GM23338 (cell line): Measurements from ENCODE around the gene SPATA31C1. TPM values are rescaled to one million over a fixed set of nuclear protein-coding genes. Genes with fewer than 3 reads are reported as not detected.

ENCODE experiments used
- ATAC-seq: fragments of 200-7000 bp; cut with Tn5 transposase; 3 replicates; pipeline ENCODE4 v1.9.1; 2020
- DNase-seq: peaks from one replicate; pipeline ENCODE4 v3.0.0-alpha.2; 2015; ENCODE audit warnings: low spot score
- H2AFZ ChIP-seq: fragments of 200-600 bp; sonication (generic); 2 replicates; pipeline ENCODE4 v1.8.0; 2016; ENCODE audit warnings: antibody characterized with exemption, mild to moderate bottlenecking, moderate library complexity
- H3F3A ChIP-seq: fragments of 200-600 bp; sonication (generic); replicated peaks from 2 replicates; pipeline ENCODE4 v1.8.0; 2017; ENCODE audit warnings: antibody characterized with exemption, mixed run types, low read depth
- H3K27ac ChIP-seq: fragments of 200-600 bp; sonication (generic); 2 replicates; pipeline ENCODE4 v1.6.1; 2016; ENCODE audit warnings: low read depth
- H3K27me3 ChIP-seq: fragments of 200-600 bp; sonication (generic); 2 replicates; pipeline ENCODE4 v1.8.0; 2016; ENCODE audit warnings: mild to moderate bottlenecking, mixed run types, moderate library complexity; ENCODE audit not compliant: insufficient read depth
- H3K36me3 ChIP-seq: fragments of 200-600 bp; sonication (generic); 2 replicates; pipeline ENCODE4 v1.8.0; 2016; ENCODE audit warnings: mild to moderate bottlenecking; ENCODE audit not compliant: insufficient read depth
- H3K4me1 ChIP-seq: fragments of 200-600 bp; sonication (generic); 2 replicates; pipeline ENCODE4 v1.8.0; 2016; ENCODE audit warnings: mild to moderate bottlenecking, moderate library complexity; ENCODE audit not compliant: insufficient read depth
- H3K4me2 ChIP-seq: fragments of 200-600 bp; sonication (generic); 2 replicates; pipeline ENCODE4 v1.7.1; 2017; ENCODE audit warnings: mixed run types
- H3K4me3 ChIP-seq: fragments of 200-600 bp; sonication (generic); 2 replicates; pipeline ENCODE4 v1.6.1; 2016; ENCODE audit warnings: mixed run types
- H3K79me2 ChIP-seq: fragments of 200-600 bp; sonication (generic); replicated peaks from 2 replicates; pipeline ENCODE4 v1.8.0; 2017; ENCODE audit warnings: mild to moderate bottlenecking; ENCODE audit not compliant: insufficient read depth
- H3K9me2 ChIP-seq: fragments of 200-600 bp; sonication (generic); 2 replicates; pipeline ENCODE4 v1.8.0; 2017; ENCODE audit not compliant: insufficient read depth
- H4K20me1 ChIP-seq: fragments of 200-600 bp; sonication (generic); replicated peaks from 2 replicates; pipeline ENCODE4 v1.8.0; 2017; ENCODE audit warnings: mild to moderate bottlenecking; ENCODE audit not compliant: insufficient read depth
- H3K27ac Mint-ChIP-seq: 2 replicates; pipeline ENCODE4 v1.8.0; 2020; ENCODE audit warnings: inconsistent platforms, mild to moderate bottlenecking, moderate library complexity, mixed read lengths
- H3K27me3 Mint-ChIP-seq: 3 replicates; pipeline ENCODE4 v1.8.0; 2022; ENCODE audit warnings: low read depth, mild to moderate bottlenecking, moderate library complexity, mixed read lengths, inconsistent platforms; ENCODE audit not compliant: insufficient read depth, poor library complexity
- H3K36me3 Mint-ChIP-seq: 3 replicates; pipeline ENCODE4 v1.8.0; 2021; ENCODE audit warnings: low read depth, mild to moderate bottlenecking, inconsistent platforms, moderate library complexity, mixed read lengths
- H3K4me1 Mint-ChIP-seq: 3 replicates; pipeline ENCODE4 v1.8.0; 2020; ENCODE audit warnings: mild to moderate bottlenecking, inconsistent platforms, mixed read lengths
- H3K4me3 Mint-ChIP-seq: 3 replicates; pipeline ENCODE4 v1.8.0; 2021; ENCODE audit warnings: moderate library complexity, mild to moderate bottlenecking, inconsistent platforms, mixed read lengths
- H3K9me3 Mint-ChIP-seq: 3 replicates; pipeline ENCODE4 v1.8.0; 2020; ENCODE audit warnings: moderate library complexity, mild to moderate bottlenecking, inconsistent platforms, mixed read lengths
- CTCF ChIP-seq, 2 experiments: fragments of 200-600 bp in 1 of 2; sonication (generic) in 1 of 2; conservative IDR thresholded peaks; 2 replicates each; pipeline versions ENCODE4 v1.5.1 to v1.6.1; 2016 to 2017; ENCODE audit warnings: antibody characterized with exemption in 2 of 2, low read depth in 2 of 2, mild to moderate bottlenecking in 2 of 2, moderate library complexity in 1 of 2
- EZH2 ChIP-seq: fragments of 200-600 bp; sonication (generic); IDR thresholded peaks from one replicate; pipeline ENCODE4 v1.8.0; 2017; ENCODE audit warnings: antibody characterized with exemption, mild to moderate bottlenecking, low read depth; ENCODE audit not compliant: unreplicated experiment
- EZH2phosphoT487 ChIP-seq: fragments of 200-600 bp; sonication (generic); IDR thresholded peaks from one replicate; pipeline ENCODE4 v1.8.1; 2018; ENCODE audit warnings: antibody characterized with exemption; ENCODE audit not compliant: unreplicated experiment
- NANOG ChIP-seq: IDR thresholded peaks from 2 replicates; pipeline ENCODE4 v1.6.1; 2016; ENCODE audit warnings: antibody characterized with exemption, borderline replicate concordance
- POLR2AphosphoS5 ChIP-seq: IDR thresholded peaks from 2 replicates; pipeline ENCODE4 v1.6.1; 2016; ENCODE audit warnings: antibody characterized with exemption, low read depth
- REST ChIP-seq: IDR thresholded peaks from one replicate; pipeline ENCODE4 v1.6.1; 2018; ENCODE audit warnings: antibody characterized with exemption; ENCODE audit not compliant: unreplicated experiment
- STAT1 ChIP-seq: IDR thresholded peaks from one replicate; pipeline ENCODE4 v1.6.1; 2016; ENCODE audit warnings: antibody characterized with exemption; ENCODE audit not compliant: unreplicated experiment
- ZNF114 ChIP-seq: fragments of 250-450 bp; sonication (Bioruptor Pico); IDR thresholded peaks from 2 replicates; pipeline ENCODE4 v1.5.0; 2020; ENCODE audit warnings: mild to moderate bottlenecking, moderate library complexity
- ZNF331 ChIP-seq: fragments of 250-450 bp; sonication (Bioruptor Pico); IDR thresholded peaks from 2 replicates; pipeline ENCODE4 v1.5.0; 2020; ENCODE audit warnings: low read depth, mild to moderate bottlenecking, moderate library complexity
- ZNF462 ChIP-seq: fragments of 250-450 bp; sonication (Bioruptor Pico); IDR thresholded peaks from 2 replicates; pipeline ENCODE4 v1.5.0; 2020; ENCODE audit warnings: mild to moderate bottlenecking, moderate library complexity
- polyA plus RNA-seq: library from polyadenylated mRNA; unstranded; fragments of >200 nt; fragmentation: Nextera tagmentation; extraction: Ambion mirVana; gene quantifications from 2 replicates; pipeline ENCODE4 v1.2.1, GENCODE V29; 2016
- total RNA-seq: library from RNA; depleted of rRNA; stranded (reverse); fragments of >200 nt; shearing (Covaris generic); gene quantifications from 2 replicates; pipeline ENCODE4 v1.2.3, GENCODE V29; 2014

SPATA31C1 gene
- total and polyA plus RNA-seq, 2 experiments from 2014 or later: not detected

GRCh38 chr9:87886210-87886932 is 31.4 kb upstream of the SPATA31C1 start:
- H3K9me2 ChIP-seq: no peaks in the 10 kb centered on the region
- H3F3A ChIP-seq: no peaks in the 10 kb centered on the region
- no peaks in the 10 kb centered on the region for H3K36me3 ChIP-seq
- no peaks in the 10 kb centered on the region for H3K27me3 ChIP-seq
- H3K4me3 Mint-ChIP-seq: no peak overlapping the region
- no peak overlapping the region for H3K4me2 ChIP-seq
- H3K27me3 Mint-ChIP-seq: peaks cover 7% of the 10 kb centered on the region
- no peaks in the 10 kb centered on the region for H3K79me2 ChIP-seq
- DNase-seq (no peak), ATAC-seq (no peak)
- peaks cover 3% of the 10 kb centered on the region for H3K4me1 Mint-ChIP-seq
- H3K36me3 Mint-ChIP-seq: no peaks in the 10 kb centered on the region; the same call in 2 of the 3 replicates
- TF ChIP-seq ZNF114 (CRISPR knock-in tag) (no peak), EZH2phosphoT487 (no peak), CTCF (conservative IDR thresholded peaks at IDR 0.05; ENCODE audit: low read depth in 2 of 2) (no peak), REST (no peak), STAT1 (no peak), POLR2AphosphoS5 (no peak), NANOG (no peak), EZH2 (no peak), ZNF462 (no peak), ZNF331 (CRISPR knock-in tag) (no peak)
- H3K4me3 ChIP-seq: no peak overlapping the region
- peaks cover 3% of the 10 kb centered on the region; the same call in 1 of the 2 replicates for H3K4me1 ChIP-seq
- H4K20me1 ChIP-seq: no peaks in the 10 kb centered on the region
- no peak overlapping the region for H2AFZ ChIP-seq
- no peak overlapping the region for H3K27ac Mint-ChIP-seq
- H3K27ac ChIP-seq: no peak overlapping the region
- H3K9me3 Mint-ChIP-seq: peaks cover 2% of the 10 kb centered on the region; the same call in 2 of the 3 replicates
